Measurements from ENCODE around the gene DAZAP1.

GRCh38 chr19:1467490-1468273 lies 60.3 kb downstream of the DAZAP1 start:
- TF ChIP-seq GATA2 (IDR thresholded peaks at IDR 0.05; ENCODE audit: low read depth, low read length) (no peak), GATA3 (IDR thresholded peaks at IDR 0.05; ENCODE audit: low read depth, low read length) (no peak)
